ENCODE data around the gene EPG5. TPM values are rescaled to one million over a fixed set of nuclear protein-coding genes. Genes with fewer than 3 reads are reported as not detected.

Gene EPG5
- polyA plus RNA-seq, 1 donor from 2014 or later, result 18.0 TPM

GRCh38 chr18:45999536-45999935 is 32.4 kb upstream of the EPG5 start:
- Histone ChIP-seq H3K27me3 (ENCODE audit: insufficient read depth, low read depth, low read length) (no peaks in the 10 kb centered on the region), H3F3A (ENCODE audit: insufficient read depth, low read length, poor library complexity, severe bottlenecking) (no peaks in the 10 kb centered on the region), H4K20me1 (ENCODE audit: insufficient read depth) (no peaks in the 10 kb centered on the region), H3K79me2 (replicated peaks; ENCODE audit: insufficient read depth, low read length) (no peaks in the 10 kb centered on the region), H3K4me3 (ENCODE audit: low read length) (no peak overlapping the region), H3K4me2 (ENCODE audit: low read length) (no peak overlapping the region), H3K9me3 (ENCODE audit: low read length) (no peaks in the 10 kb centered on the region), H3K9ac (ENCODE audit: low read length) (no peak overlapping the region), H3K9me2 (ENCODE audit: insufficient read depth, low read length) (no peaks in the 10 kb centered on the region), H3K27ac (ENCODE audit: low read length) (no peak overlapping the region), H3K36me3 (ENCODE audit: insufficient read depth, low read length) (no peaks in the 10 kb centered on the region), H2AFZ (ENCODE audit: low read depth, low read length) (no peak overlapping the region)
- TF ChIP-seq SMC3 (conservative IDR thresholded peaks at IDR 0.05; ENCODE audit: poor library complexity) (no peak), TAF1 (IDR thresholded peaks at IDR 0.05; ENCODE audit: low read depth) (no peak), CTCF (IDR thresholded peaks at IDR 0.05; ENCODE audit: poor library complexity, severe bottlenecking) (no peak), EZH2 (IDR thresholded peaks at IDR 0.05; ENCODE audit: borderline replicate concordance, insufficient read depth, low read length, poor library complexity, severe bottlenecking) (no peak), REST (IDR thresholded peaks at IDR 0.05; ENCODE audit: borderline replicate concordance) (no peak), POLR2AphosphoS5 (IDR thresholded peaks at IDR 0.05) (no peak), MXI1 (conservative IDR thresholded peaks at IDR 0.05; ENCODE audit: poor library complexity, severe bottlenecking) (no peak), EP300 (conservative IDR thresholded peaks at IDR 0.05; ENCODE audit: poor library complexity, severe bottlenecking) (no peak), RAD21 (conservative IDR thresholded peaks at IDR 0.05) (no peak)

- no peak overlapping the region for H3K27ac ChIP-seq (ENCODE audit: low read length)
- H3K4me3 ChIP-seq (ENCODE audit: low read length), result no peak overlapping the region
- no peaks in the 10 kb centered on the region for H3K79me2 ChIP-seq (replicated peaks; ENCODE audit: insufficient read depth, low read length)
- no peaks in the 10 kb centered on the region for H3K9me3 ChIP-seq (ENCODE audit: low read length)
- H3K36me3 ChIP-seq (ENCODE audit: insufficient read depth, low read length), result no peaks in the 10 kb centered on the region
- H3K9ac ChIP-seq (ENCODE audit: low read length), result no peak overlapping the region
- no peak overlapping the region for H3K4me2 ChIP-seq (ENCODE audit: low read length)
- H3K27me3 ChIP-seq (ENCODE audit: insufficient read depth, low read depth, low read length), result no peaks in the 10 kb centered on the region
- H3F3A ChIP-seq (ENCODE audit: insufficient read depth, low read length, poor library complexity, severe bottlenecking), result no peaks in the 10 kb centered on the region
- no peak overlapping the region for H2AFZ ChIP-seq (ENCODE audit: low read depth, low read length)
- no peak for TF ChIP-seq TAF1 (IDR thresholded peaks at IDR 0.05; ENCODE audit: low read depth)
- no peak for TF ChIP-seq POLR2AphosphoS5 (IDR thresholded peaks at IDR 0.05)
- TF ChIP-seq RAD21 (conservative IDR thresholded peaks at IDR 0.05), result no peak
- no peaks in the 10 kb centered on the region for H4K20me1 ChIP-seq (ENCODE audit: insufficient read depth)
- no peaks in the 10 kb centered on the region for H3K9me2 ChIP-seq (ENCODE audit: insufficient read depth, low read length)
Measured at GRCh38 chr18:45998244-45998643, 31.1 kb upstream of the EPG5 start.

- no peaks in the 10 kb centered on the region for H3K9me3 ChIP-seq (ENCODE audit: low read length)
- no peaks in the 10 kb centered on the region for H3K27me3 ChIP-seq (ENCODE audit: insufficient read depth, low read depth, low read length)
- no peak overlapping the region for H3K4me2 ChIP-seq (ENCODE audit: low read length)
- H3K27ac ChIP-seq (ENCODE audit: low read length), result no peak overlapping the region
- H2AFZ ChIP-seq (ENCODE audit: low read depth, low read length), result no peak overlapping the region
- H3F3A ChIP-seq (ENCODE audit: insufficient read depth, low read length, poor library complexity, severe bottlenecking), result no peaks in the 10 kb centered on the region
- no peaks in the 10 kb centered on the region for H3K36me3 ChIP-seq (ENCODE audit: insufficient read depth, low read length)
- no peak overlapping the region for H3K4me3 ChIP-seq (ENCODE audit: low read length)
- no peaks in the 10 kb centered on the region for H4K20me1 ChIP-seq (ENCODE audit: insufficient read depth)
- H3K9ac ChIP-seq (ENCODE audit: low read length), result no peak overlapping the region
- TF ChIP-seq EP300 (conservative IDR thresholded peaks at IDR 0.05; ENCODE audit: poor library complexity, severe bottlenecking) (no peak), SMC3 (conservative IDR thresholded peaks at IDR 0.05; ENCODE audit: poor library complexity) (no peak), TAF1 (IDR thresholded peaks at IDR 0.05; ENCODE audit: low read depth) (no peak), REST (IDR thresholded peaks at IDR 0.05; ENCODE audit: borderline replicate concordance) (no peak), MXI1 (conservative IDR thresholded peaks at IDR 0.05; ENCODE audit: poor library complexity, severe bottlenecking) (no peak), CTCF (IDR thresholded peaks at IDR 0.05; ENCODE audit: poor library complexity, severe bottlenecking) (no peak), POLR2AphosphoS5 (IDR thresholded peaks at IDR 0.05) (no peak), EZH2 (IDR thresholded peaks at IDR 0.05; ENCODE audit: borderline replicate concordance, insufficient read depth, low read length, poor library complexity, severe bottlenecking) (no peak), RAD21 (conservative IDR thresholded peaks at IDR 0.05) (no peak)
- H3K9me2 ChIP-seq (ENCODE audit: insufficient read depth, low read length), result no peaks in the 10 kb centered on the region
- no peaks in the 10 kb centered on the region for H3K79me2 ChIP-seq (replicated peaks; ENCODE audit: insufficient read depth, low read length)
Measured at GRCh38 chr18:45997700-45998151, 30.6 kb upstream of the EPG5 start.
